GM21717 (cell line): ENCODE measurements around the gene TRPV4.

Experiments used
- ATAC-seq: cut with Tn5 transposase; IDR thresholded peaks from one replicate; pipeline ENCODE4 v1.9.1; 2021; ENCODE audit warnings: mild to moderate bottlenecking, moderate library complexity; ENCODE audit not compliant: unreplicated experiment

Gene TRPV4

GRCh38 chr12:109810954-109811623 lies 22.1 kb downstream of the TRPV4 start:
- ATAC-seq = no peak

GRCh38 chr12:109808876-109809646 lies 24.1 kb downstream of the TRPV4 start:
- ATAC-seq = no peak

GRCh38 chr12:109807954-109808643 lies 25.1 kb downstream of the TRPV4 start:
- no peak for ATAC-seq

- ATAC-seq = no peak
Observed at GRCh38 chr12:109804820-109805761, 28.1 kb downstream of the TRPV4 start.

- ATAC-seq = no peak
Observed at GRCh38 chr12:109803678-109804077, 29.5 kb downstream of the TRPV4 start.

GRCh38 chr12:109802828-109803227 lies 30.4 kb downstream of the TRPV4 start:
- no peak for ATAC-seq

GRCh38 chr12:109800536-109800935 lies 32.7 kb downstream of the TRPV4 start:
- no peak for ATAC-seq

- no peak for ATAC-seq
Observed at GRCh38 chr12:109798691-109799090, 34.5 kb downstream of the TRPV4 start.

GRCh38 chr12:109797905-109798669 lies 35.1 kb downstream of the TRPV4 start:
- ATAC-seq = no peak

- no peak for ATAC-seq
Observed at GRCh38 chr12:109796057-109796456, 37.1 kb downstream of the TRPV4 start.

- ATAC-seq = no peak
Observed at GRCh38 chr12:109795023-109795422, 38.2 kb downstream of the TRPV4 start.

- no peak for ATAC-seq
Observed at GRCh38 chr12:109793826-109794501, 39.2 kb downstream of the TRPV4 start.

- no peak for ATAC-seq
Observed at GRCh38 chr12:109793411-109793810, 39.8 kb downstream of the TRPV4 start.

GRCh38 chr12:109792992-109793391 lies 40.2 kb downstream of the TRPV4 start:
- no peak for ATAC-seq

- no peak for ATAC-seq
Observed at GRCh38 chr12:109789526-109790048, 43.6 kb downstream of the TRPV4 start.

- no peak for ATAC-seq
Observed at GRCh38 chr12:109786799-109787198, 46.4 kb downstream of the TRPV4 start.

- ATAC-seq = no peak
Observed at GRCh38 chr12:109785854-109786253, 47.3 kb downstream of the TRPV4 start.

- no peak for ATAC-seq
Observed at GRCh38 chr12:109783965-109784244, 49.3 kb downstream of the TRPV4 start.
